ENCODE data around the gene KCNJ1. TPM values are rescaled to one million over a fixed set of nuclear protein-coding genes. Genes with fewer than 3 reads are reported as not detected.

Gene KCNJ1
- total RNA-seq, 1 donor from 2014 or later: not detected

- no peak for DNase-seq (ENCODE audit: extremely low read depth, low read depth, low spot score)
Observed at GRCh38 chr11:128902515-128903066, 35.5 kb upstream of the KCNJ1 start.

GRCh38 chr11:128901653-128902514 is 34.8 kb upstream of the KCNJ1 start:
- DNase-seq (ENCODE audit: extremely low read depth, low read depth, low spot score): no peak

GRCh38 chr11:128900468-128900867 is 33.4 kb upstream of the KCNJ1 start:
- DNase-seq (ENCODE audit: extremely low read depth, low read depth, low spot score): no peak

- DNase-seq (ENCODE audit: extremely low read depth, low read depth, low spot score): no peak
Observed at GRCh38 chr11:128898580-128899344, 31.7 kb upstream of the KCNJ1 start.

- DNase-seq (ENCODE audit: extremely low read depth, low read depth, low spot score): no peak
Observed at GRCh38 chr11:128897826-128898225, 30.7 kb upstream of the KCNJ1 start.

GRCh38 chr11:128896356-128896755 is 29.3 kb upstream of the KCNJ1 start:
- DNase-seq (ENCODE audit: extremely low read depth, low read depth, low spot score): no peak

GRCh38 chr11:128895526-128895925 is 28.4 kb upstream of the KCNJ1 start:
- no peak for DNase-seq (ENCODE audit: extremely low read depth, low read depth, low spot score)

GRCh38 chr11:128894685-128895084 is 27.6 kb upstream of the KCNJ1 start:
- DNase-seq (ENCODE audit: extremely low read depth, low read depth, low spot score): no peak

GRCh38 chr11:128894286-128894681 is 27.2 kb upstream of the KCNJ1 start:
- DNase-seq (ENCODE audit: extremely low read depth, low read depth, low spot score): no peak

GRCh38 chr11:128893578-128894285 is 26.6 kb upstream of the KCNJ1 start:
- no peak for DNase-seq (ENCODE audit: extremely low read depth, low read depth, low spot score)

GRCh38 chr11:128892866-128893565 is 25.9 kb upstream of the KCNJ1 start:
- no peak for DNase-seq (ENCODE audit: extremely low read depth, low read depth, low spot score)

GRCh38 chr11:128891913-128892398 is 24.9 kb upstream of the KCNJ1 start:
- no peak for DNase-seq (ENCODE audit: extremely low read depth, low read depth, low spot score)

GRCh38 chr11:128890543-128891368 is 23.7 kb upstream of the KCNJ1 start, which contains the start of gene KCNJ5:
TSS of gene KCNJ5 (plus strand) at chr11:128891356. CDS start at chr11:128911274, 19,918 bp downstream.
- no peak for DNase-seq (ENCODE audit: extremely low read depth, low read depth, low spot score)

GRCh38 chr11:128890216-128890542 is 23.1 kb upstream of the KCNJ1 start:
- DNase-seq (ENCODE audit: extremely low read depth, low read depth, low spot score): no peak

- no peak for DNase-seq (ENCODE audit: extremely low read depth, low read depth, low spot score)
Observed at GRCh38 chr11:128889657-128890213, 22.6 kb upstream of the KCNJ1 start.

GRCh38 chr11:128888034-128888985 is 21.2 kb upstream of the KCNJ1 start:
- no peak for DNase-seq (ENCODE audit: extremely low read depth, low read depth, low spot score)

GRCh38 chr11:128886406-128887124 is 19.5 kb upstream of the KCNJ1 start:
- no peak for DNase-seq (ENCODE audit: extremely low read depth, low read depth, low spot score)

Data from glomerular endothelial cell (primary cell).